K562 (cell line): ENCODE measurements around the gene PACRG. TPM values are rescaled to one million over a fixed set of nuclear protein-coding genes. Genes with fewer than 3 reads are reported as not detected.

ENCODE experiments used
- ATAC-seq: fragments of 200-7000 bp; cut with Tn5 transposase; 3 replicates; pipeline ENCODE4 v1.9.1; 2020; ENCODE audit warnings: moderate library complexity
- BruUV-seq: library from RNA; stranded (reverse); fragments of 400-500 nt; replicated peaks from 2 replicates; lab custom pipeline; 2021; lab: Mats Ljungman, UMichigan
- CTCF ChIA-PET: fragments of 300-600 bp; formaldehyde crosslinking; extraction: SDS; loops from one replicate; lab custom pipeline; 2021; ENCODE audit warnings: low intra/inter-chr PET ratio; lab: Yijun Ruan, JAX
- POLR2A ChIA-PET: fragments of 300-600, 350-650 bp; sonication (Branson Sonifier 250); formaldehyde crosslinking; extraction: SDS; loops from one replicate; lab custom pipeline; 2021; ENCODE audit warnings: antibody characterized with exemption, inconsistent platforms; lab: Yijun Ruan, JAX
- DNase-seq, 4 experiments: peaks; one replicate each; pipeline versions ENCODE4 v3.0.0 to v3.0.0-alpha.2; 2011 to 2018; ENCODE audit warnings: low spot score in 3 of 4, mixed read lengths in 3 of 4; ENCODE audit errors: extremely low read depth in 1 of 4
- FAIRE-seq: peaks from 2 replicates; lab custom pipeline; 2011; peaks lifted over from hg19 to GRCh38; lab: Jason Lieb, UNC
- H2AFZ ChIP-seq: 2 replicates; pipeline ENCODE4 v1.6.0; 2011; ENCODE audit warnings: low read depth, low read length, control low read depth, inconsistent platforms
- H3K27ac ChIP-seq: fragments of 200-600 bp; 3 replicates; pipeline ENCODE4 v1.8.0; 2011; ENCODE audit warnings: low read depth, mild to moderate bottlenecking, control low read depth, inconsistent platforms, low read length, moderate library complexity, mixed read lengths; ENCODE audit errors: extremely low read depth
- H3K27me3 ChIP-seq, 2 experiments: fragments of 300-600 bp in 1 of 2; 2 replicates in 1 of 2; 3 replicates in 1 of 2; pipeline versions ENCODE4 v1.6.0 to v1.8.0; 2011; ENCODE audit warnings: inconsistent platforms in 2 of 2, low read length in 2 of 2, mild to moderate bottlenecking in 1 of 2, mixed read lengths in 1 of 2, moderate library complexity in 1 of 2; ENCODE audit not compliant: control insufficient read depth in 2 of 2, insufficient read depth in 2 of 2
- H3K36me3 ChIP-seq: fragments of 300-600 bp; 3 replicates; pipeline ENCODE4 v1.8.0; 2011; ENCODE audit warnings: mild to moderate bottlenecking, low read length, inconsistent platforms; ENCODE audit not compliant: control insufficient read depth, insufficient read depth
- H3K4me1 ChIP-seq, 2 experiments: fragments of 200-600 bp in 1 of 2; replicated peaks in 1 of 2; 2 replicates in 1 of 2; 3 replicates in 1 of 2; pipeline versions ENCODE4 v1.5.1 to v1.8.0; 2011; ENCODE audit warnings: inconsistent platforms in 2 of 2, low read length in 2 of 2, mild to moderate bottlenecking in 1 of 2, mixed read lengths in 1 of 2, moderate library complexity in 1 of 2; ENCODE audit not compliant: control insufficient read depth in 2 of 2, insufficient read depth in 2 of 2
- H3K4me2 ChIP-seq: 2 replicates; pipeline ENCODE4 v1.6.1; 2011; ENCODE audit warnings: low read length, control low read depth, inconsistent platforms, mixed read lengths; ENCODE audit not compliant: insufficient read depth
- H3K4me3 ChIP-seq: fragments of 200-600 bp; sonication (generic), shearing (Covaris generic); 2 replicates; pipeline ENCODE4 v1.5.1; 2016; ENCODE audit warnings: control low read depth, inconsistent platforms
- H3K79me2 ChIP-seq: fragments of 200-600 bp; 3 replicates; pipeline ENCODE4 v1.8.0; 2011; ENCODE audit warnings: low read length, inconsistent platforms; ENCODE audit not compliant: control insufficient read depth, insufficient read depth
- H3K9ac ChIP-seq, 2 experiments: 2 replicates each; pipeline versions ENCODE4 v1.6.0 to v1.6.1; 2011; ENCODE audit warnings: low read depth in 2 of 2, low read length in 2 of 2, control low read depth in 1 of 2, inconsistent platforms in 1 of 2, mild to moderate bottlenecking in 1 of 2, mixed read lengths in 1 of 2; ENCODE audit not compliant: insufficient read depth in 1 of 2
- H3K9me1 ChIP-seq: one replicate; pipeline ENCODE4 v1.6.0; 2011; ENCODE audit warnings: inconsistent platforms, mild to moderate bottlenecking, low read length, moderate library complexity; ENCODE audit not compliant: control insufficient read depth, insufficient read depth
- H3K9me3 ChIP-seq: replicated peaks from 2 replicates; pipeline ENCODE4 v1.5.1; 2011; ENCODE audit warnings: low read depth, low read length, inconsistent platforms; ENCODE audit not compliant: control insufficient read depth, insufficient read depth
- H4K20me1 ChIP-seq: replicated peaks from 2 replicates; pipeline ENCODE4 v1.6.1; 2011; ENCODE audit warnings: low read length, inconsistent platforms, mixed read lengths; ENCODE audit not compliant: control insufficient read depth, insufficient read depth
- ATF7 ChIP-seq: fragments of 450-650 bp; IDR thresholded peaks from 2 replicates; pipeline ENCODE4 v1.7.1; 2014; ENCODE audit warnings: mild to moderate bottlenecking, moderate library complexity
- BHLHE40 ChIP-seq: IDR thresholded peaks from 2 replicates; pipeline ENCODE4 v1.6.1; 2011; ENCODE audit warnings: low read length, improper control_type of control experiment
- CEBPB ChIP-seq: fragments of 450-650 bp; IDR thresholded peaks from 2 replicates; pipeline ENCODE4 v1.6.1; 2016; ENCODE audit warnings: missing genetic modification characterization, missing compliant biosample characterization
- GABPA ChIP-seq: fragments of 200-800 bp; sonication (Bioruptor generic); conservative IDR thresholded peaks from 2 replicates; pipeline ENCODE4 v1.6.1; 2016; ENCODE audit warnings: low read depth, missing genetic modification characterization, missing compliant biosample characterization
- JUND ChIP-seq, 2 experiments: IDR thresholded peaks; 2 replicates in 1 of 2; 3 replicates in 1 of 2; pipeline ENCODE4 v1.6.1; 2011; ENCODE audit warnings: borderline replicate concordance in 2 of 2, low read depth in 2 of 2, low read length in 2 of 2, improper control_type of control experiment in 1 of 2, missing biosample characterization in 1 of 2, missing genetic modification characterization in 1 of 2, missing genetic modification reagents in 1 of 2
- L3MBTL2 ChIP-seq: fragments of 450-650 bp; IDR thresholded peaks from 2 replicates; pipeline ENCODE4 v1.6.1; 2016; ENCODE audit warnings: mild to moderate bottlenecking, moderate library complexity
- NCOA2 ChIP-seq, 2 experiments: fragments of 450-650 bp; IDR thresholded peaks; 2 replicates each; pipeline ENCODE4 v1.6.1; 2018; ENCODE audit warnings: mild to moderate bottlenecking in 2 of 2, moderate library complexity in 1 of 2; ENCODE audit not compliant: partially characterized antibody in 2 of 2
- POLR2A ChIP-seq: fragments of 450-650 bp; conservative IDR thresholded peaks from 2 replicates; pipeline ENCODE4 v1.6.1; 2016
- SMARCB1 ChIP-seq: IDR thresholded peaks from 2 replicates; pipeline ENCODE4 v1.6.1; 2011; ENCODE audit warnings: improper control_type of control experiment, low read depth; ENCODE audit not compliant: insufficient read length
- SPI1 ChIP-seq: IDR thresholded peaks from 2 replicates; pipeline ENCODE4 v1.6.1; 2011; ENCODE audit warnings: low read depth, low read length, control low read depth, borderline replicate concordance
- ZNF324 ChIP-seq: fragments of 250-450 bp; sonication (Bioruptor Pico); IDR thresholded peaks from 2 replicates; pipeline ENCODE4 v1.4.0; 2020; ENCODE audit warnings: mild to moderate bottlenecking
- WGBS: fragments of 100-300 bp; shearing (Covaris generic); methylation state at CpG from one replicate; pipeline ENCODE4 v1.1.6; 2016; ENCODE audit warnings: low coverage, mixed read lengths; ENCODE audit not compliant: insufficient coverage; ENCODE audit errors: missing lambda C conversion rate; 5-methylcytosine and 5-hydroxymethylcytosine counted together
- in situ Hi-C: fragments of 300-500 bp; cut with MboI; formaldehyde crosslinking; loops from 4 replicates; pipeline ENCODE4 v1.15.0; 2018; ENCODE audit warnings: inconsistent platforms, mixed read lengths
- intact Hi-C: fragments of 100-400 bp; cut with micrococcal nuclease; formaldehyde crosslinking; loops from 2 replicates; pipeline ENCODE4 v1.14.2; 2022
- polyA plus RNA-seq, 8 experiments: library from polyadenylated mRNA; depleted of rRNA in 4 of 8; stranded (reverse) in 5 of 8; unstranded in 3 of 8; fragments of >200 nt; fragmentation: Nextera tagmentation in 2 of 8; fragmentation: Illumina TruSeq in 1 of 8; extraction: Ambion mirVana in 2 of 8; extraction: Trizol in 1 of 8; gene quantifications; 2 replicates each; pipeline versions ENCODE4 v1.2.1 to v1.2.3, GENCODE V29; 2011 to 2014; ENCODE audit warnings: inconsistent platforms in 1 of 8, missing spikeins in 1 of 8
- total RNA-seq, 7 experiments: library from RNA; depleted of rRNA in 6 of 7; stranded (reverse); fragments of >200 nt in 6 of 7; fragmentation: Illumina TruSeq in 2 of 7; extraction: Trizol in 2 of 7; gene quantifications; 2 replicates each; pipeline versions ENCODE4 v1.2.1 to v1.2.3, GENCODE V29; 2011 to 2021; ENCODE audit warnings: low replicate concordance in 1 of 7
- TF ChIP-seq, protein P1 (sequence below), 2 experiments: fragments of 450-650 bp; conservative IDR thresholded peaks; 2 replicates each; pipeline ENCODE4 v1.6.1; 2017; ENCODE audit warnings: mild to moderate bottlenecking in 2 of 2, moderate library complexity in 2 of 2
- TF ChIP-seq, protein P2 (sequence below): sonication (generic); formaldehyde crosslinking; IDR thresholded peaks from 2 replicates; pipeline ENCODE4 v1.9.0; 2022; ENCODE audit warnings: mild to moderate bottlenecking, missing genetic modification reagents

The PACRG gene
- total and polyA plus RNA-seq, 9 of the 15 experiments (the other 6 are each of a cell fraction or from before 2014, with no cell fraction given), result 0.04 TPM; not detected in 8

DNA sequence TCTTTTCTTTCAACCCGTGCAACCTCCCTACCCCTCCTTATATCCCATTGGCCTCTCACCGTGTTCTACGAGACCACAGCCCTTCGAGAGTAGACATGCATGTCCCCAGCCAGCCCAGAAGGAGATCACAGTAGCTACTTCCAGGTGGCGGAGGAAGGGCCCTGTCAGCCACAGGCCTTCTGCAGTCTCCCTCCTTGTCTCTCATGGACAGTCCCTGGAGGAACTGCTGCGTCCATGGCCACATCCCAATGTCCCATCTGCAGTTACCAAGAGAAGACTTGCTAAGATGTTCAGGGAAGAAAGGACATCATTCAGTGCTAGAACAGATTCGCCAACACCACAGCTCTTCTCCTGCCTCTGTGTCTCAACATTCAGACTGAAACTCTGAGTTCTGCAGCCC, 625.2 kb downstream of the PACRG start:
- ATAC-seq, result no peak
- no peaks in the 10 kb centered on the region for H3K36me3 ChIP-seq
- CTCF ChIA-PET, result no interaction called here
- no peak overlapping the region for H3K4me3 ChIP-seq
- H4K20me1 ChIP-seq, result no peaks in the 10 kb centered on the region
- 25% methylated on average over 7 of the region's 7 CpGs for WGBS
- POLR2A ChIA-PET, result interaction anchor here (0.6 kb wide), 1 partner anchor 596 kb away, joined by 3 read pairs; no protein-coding TSS in a partner anchor
- H3K4me1 ChIP-seq, result peaks cover 0 to 4% of the 10 kb centered on the region in 2 experiments; a peak in 2 of 5 replicates
- DNase-seq, result no peak
- no peak for FAIRE-seq
- peaks cover 41 to 76% of the 10 kb centered on the region in 2 experiments for H3K27me3 ChIP-seq
- in situ Hi-C loops, result no loop called here
- no peak overlapping the region for H3K4me2 ChIP-seq
- no TSS peak for BruUV-seq
- H3K9me1 ChIP-seq, result no peaks in the 10 kb centered on the region
- no peaks in the 10 kb centered on the region for H3K79me2 ChIP-seq
- H3K9me3 ChIP-seq, result no peaks in the 10 kb centered on the region
- H3K27ac ChIP-seq, result no peak overlapping the region
- H3K9ac ChIP-seq, result no peak overlapping the region
- intact Hi-C loops, result no loop called here
- no peak overlapping the region for H2AFZ ChIP-seq
- TF ChIP-seq SMARCB1, result no peak
- TF ChIP-seq, all 486 proteins: peak for 0

DNA sequence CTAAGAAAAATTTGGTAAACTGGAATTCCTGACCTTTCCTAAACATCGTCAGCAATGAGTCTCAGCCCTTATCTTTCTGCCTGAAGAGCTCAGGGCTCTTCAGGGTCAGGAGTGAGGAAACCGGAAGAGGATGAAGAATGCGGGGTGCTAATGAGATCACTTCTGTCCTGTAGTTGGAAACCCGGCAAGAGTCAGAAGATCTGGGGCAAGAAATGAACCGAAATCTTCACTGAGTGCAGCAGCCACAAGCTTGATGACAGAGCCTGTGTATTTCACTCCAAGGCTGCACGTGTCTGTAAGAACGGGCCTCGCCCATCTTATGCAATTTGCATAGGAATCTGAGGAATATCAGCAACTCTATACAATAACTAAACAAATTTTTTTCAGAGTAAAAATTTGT, 626.3 kb downstream of the PACRG start:
- Histone ChIP-seq H3K9me3 (no peaks in the 10 kb centered on the region), H4K20me1 (no peaks in the 10 kb centered on the region), H3K4me2 (no peak overlapping the region), H3K36me3 (no peaks in the 10 kb centered on the region), H3K4me3 (no peak overlapping the region), H3K4me1 (peaks cover 0 to 4% of the 10 kb centered on the region in 2 experiments; a peak in 2 of 5 replicates), H3K79me2 (no peaks in the 10 kb centered on the region), H3K27me3 (peaks cover 44 to 77% of the 10 kb centered on the region in 2 experiments), H2AFZ (peak overlapping the region; percentile 57), H3K9ac (no peak overlapping the region), H3K9me1 (no peaks in the 10 kb centered on the region), H3K27ac (no peak overlapping the region)
- DNase-seq, result peak in 1 of 4 experiments; percentile 37
- WGBS, result 3% methylated on average over 8 of the region's 8 CpGs
- BruUV-seq, result no TSS peak
- ChIA-PET CTCF (no interaction called here), POLR2A (interaction anchor here (0.6 to 1.4 kb wide), 4 partner anchors 10 to 277 kb away, joined by 3 to 5 read pairs (median 4); no protein-coding TSS in a partner anchor)
- intact Hi-C loops (no loop called here), in situ Hi-C loops (no loop called here)
- FAIRE-seq, result no peak
- peak; percentile 9; the same call in 2 of the 3 replicates for ATAC-seq
- TF ChIP-seq, protein P1, sequence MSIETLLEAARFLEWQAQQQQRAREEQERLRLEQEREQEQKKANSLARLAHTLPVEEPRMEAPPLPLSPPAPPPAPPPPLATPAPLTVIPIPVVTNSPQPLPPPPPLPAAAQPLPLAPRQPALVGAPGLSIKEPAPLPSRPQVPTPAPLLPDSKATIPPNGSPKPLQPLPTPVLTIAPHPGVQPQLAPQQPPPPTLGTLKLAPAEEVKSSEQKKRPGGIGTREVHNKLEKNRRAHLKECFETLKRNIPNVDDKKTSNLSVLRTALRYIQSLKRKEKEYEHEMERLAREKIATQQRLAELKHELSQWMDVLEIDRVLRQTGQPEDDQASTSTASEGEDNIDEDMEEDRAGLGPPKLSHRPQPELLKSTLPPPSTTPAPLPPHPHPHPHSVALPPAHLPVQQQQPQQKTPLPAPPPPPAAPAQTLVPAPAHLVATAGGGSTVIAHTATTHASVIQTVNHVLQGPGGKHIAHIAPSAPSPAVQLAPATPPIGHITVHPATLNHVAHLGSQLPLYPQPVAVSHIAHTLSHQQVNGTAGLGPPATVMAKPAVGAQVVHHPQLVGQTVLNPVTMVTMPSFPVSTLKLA (conservative IDR thresholded peaks at IDR 0.05), result peak; percentile 14 to 21; a peak in 1 of 4 replicates
- TF ChIP-seq GABPA (tag) (peak; percentile 71), SPI1 (0 out of 2 replicates have a peak, but pooled peaks have one; percentile 17), POLR2A (no peak), JUND (IDR thresholded peaks at IDR 0.05; ENCODE audit: borderline replicate concordance, low read depth, low read length) (peak; percentile 19; the same call in 1 of the 2 replicates), JUND (tag; IDR thresholded peaks at IDR 0.05; ENCODE audit: borderline replicate concordance, low read depth, low read length) (no peak), NCOA2 (IDR thresholded peaks at IDR 0.05; ENCODE audit: partially characterized antibody in 2 of 2) (no peak), CEBPB (0 out of 2 replicates have a peak, but pooled peaks have one; percentile 36), L3MBTL2 (peak; percentile 57), BHLHE40 (peak; percentile 79), ZNF324 (CRISPR knock-in tag) (no peak), ATF7 (peak; percentile 53; the same call in 1 of the 2 replicates)
- TF ChIP-seq, protein P2, sequence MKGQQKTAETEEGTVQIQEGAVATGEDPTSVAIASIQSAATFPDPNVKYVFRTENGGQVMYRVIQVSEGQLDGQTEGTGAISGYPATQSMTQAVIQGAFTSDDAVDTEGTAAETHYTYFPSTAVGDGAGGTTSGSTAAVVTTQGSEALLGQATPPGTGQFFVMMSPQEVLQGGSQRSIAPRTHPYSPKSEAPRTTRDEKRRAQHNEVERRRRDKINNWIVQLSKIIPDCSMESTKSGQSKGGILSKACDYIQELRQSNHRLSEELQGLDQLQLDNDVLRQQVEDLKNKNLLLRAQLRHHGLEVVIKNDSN (CRISPR knock-in tag), result no peak
